Right kidney (tissue), 1 donor: ENCODE data around the gene DPT.

Experiments used
- DNase-seq: peaks from one replicate; pipeline ENCODE4 v3.0.0-alpha.2; 2016

Gene DPT

GRCh38 chr1:168735974-168736373 is 7.0 kb upstream of the DPT start:
- no peak for DNase-seq

- DNase-seq = no peak
These were observed 5.9 kb upstream of the DPT start for GRCh38 chr1:168734946-168735345.

GRCh38 chr1:168734271-168734670 is 5.3 kb upstream of the DPT start:
- DNase-seq = no peak

- no peak for DNase-seq
These were observed 4.2 kb upstream of the DPT start for GRCh38 chr1:168733241-168733640.

GRCh38 chr1:168732736-168733135 is 3.7 kb upstream of the DPT start:
- DNase-seq = no peak

- DNase-seq = no peak
These were observed 2.4 kb upstream of the DPT start for GRCh38 chr1:168731244-168731953.

- DNase-seq = no peak
These were observed 398 bp upstream of the DPT start for GRCh38 chr1:168729405-168729802.

GRCh38 chr1:168726719-168727118 is 2.3 kb downstream of the DPT start:
- no peak for DNase-seq

GRCh38 chr1:168726281-168726680 is 2.7 kb downstream of the DPT start:
- DNase-seq = no peak

GRCh38 chr1:168725831-168726230 is 3.2 kb downstream of the DPT start:
- DNase-seq = no peak

GRCh38 chr1:168725060-168725459 is 3.9 kb downstream of the DPT start:
- no peak for DNase-seq

- no peak for DNase-seq
These were observed 6.0 kb downstream of the DPT start for GRCh38 chr1:168723000-168723399.

GRCh38 chr1:168720839-168721238 is 8.2 kb downstream of the DPT start:
- DNase-seq = no peak

GRCh38 chr1:168719306-168720111 is 9.5 kb downstream of the DPT start:
- no peak for DNase-seq

GRCh38 chr1:168717906-168718891 is 10.8 kb downstream of the DPT start:
- no peak for DNase-seq

- DNase-seq = no peak
These were observed 15.0 kb downstream of the DPT start for GRCh38 chr1:168714012-168714411.

GRCh38 chr1:168709405-168710363 is 19.3 kb downstream of the DPT start:
- no peak for DNase-seq

- DNase-seq = no peak
These were observed 20.2 kb downstream of the DPT start for GRCh38 chr1:168708698-168709404.

- DNase-seq = no peak
These were observed 22.5 kb downstream of the DPT start for GRCh38 chr1:168706391-168706992.

- DNase-seq = no peak
These were observed 28.3 kb downstream of the DPT start for GRCh38 chr1:168700575-168701268.
